Amniotic stem cell (primary cell): Measurements from ENCODE around the gene TNFRSF12A.

Experiments used
- DNase-seq: peaks from one replicate; lab custom pipeline; 2025; lab: John Stamatoyannopoulos, UW

The TNFRSF12A gene

DNA sequence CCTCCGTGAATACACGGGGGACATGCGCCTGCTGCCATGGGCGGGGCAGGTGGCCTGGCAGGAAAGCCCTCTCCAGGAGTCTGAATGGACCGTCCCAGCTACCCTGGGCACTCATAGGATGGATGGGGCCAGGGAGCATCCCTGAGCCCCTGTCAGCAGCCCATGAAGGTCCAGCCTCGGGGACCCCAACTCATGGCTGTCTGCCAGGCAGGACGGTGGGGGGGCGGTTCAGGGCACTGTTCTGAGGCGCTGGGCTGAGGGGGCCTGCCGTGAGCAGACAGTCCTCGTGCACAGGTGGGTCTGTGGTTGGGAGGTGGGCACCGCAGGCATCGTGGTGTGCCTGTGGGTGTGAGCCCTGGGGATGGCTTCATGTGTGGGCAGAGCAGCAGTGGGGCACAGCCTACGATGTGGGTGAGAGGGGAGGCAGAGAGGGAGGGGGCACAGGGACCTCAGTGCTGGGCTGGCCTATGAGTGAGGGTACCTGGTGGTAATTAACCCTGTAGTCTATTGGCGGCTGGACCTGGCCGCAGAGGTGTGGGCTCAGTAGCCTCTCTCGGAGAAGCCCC, 33.5 kb upstream of the TNFRSF12A start:
- DNase-seq = no peak

DNA sequence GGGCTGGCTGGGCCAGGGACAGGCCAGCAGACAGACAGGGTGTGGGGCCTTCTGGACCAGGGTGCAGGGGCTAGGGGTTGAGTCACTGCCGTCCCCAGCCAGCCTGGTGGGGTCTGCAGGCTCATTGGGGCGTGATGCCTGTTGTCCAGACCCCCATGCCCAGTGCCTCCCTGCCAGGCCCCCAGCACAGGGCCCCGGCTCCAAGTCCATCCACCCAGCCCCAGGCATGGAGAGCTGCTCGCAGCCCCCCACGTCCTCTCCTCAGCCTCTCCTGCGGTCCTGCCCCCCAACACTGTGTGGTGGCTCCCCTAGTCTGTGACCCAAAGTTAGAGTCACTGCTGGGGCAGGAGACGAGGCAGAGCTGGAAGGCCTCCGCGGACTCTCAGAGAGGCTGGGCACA, 32.9 kb upstream of the TNFRSF12A start:
- DNase-seq = no peak

DNA sequence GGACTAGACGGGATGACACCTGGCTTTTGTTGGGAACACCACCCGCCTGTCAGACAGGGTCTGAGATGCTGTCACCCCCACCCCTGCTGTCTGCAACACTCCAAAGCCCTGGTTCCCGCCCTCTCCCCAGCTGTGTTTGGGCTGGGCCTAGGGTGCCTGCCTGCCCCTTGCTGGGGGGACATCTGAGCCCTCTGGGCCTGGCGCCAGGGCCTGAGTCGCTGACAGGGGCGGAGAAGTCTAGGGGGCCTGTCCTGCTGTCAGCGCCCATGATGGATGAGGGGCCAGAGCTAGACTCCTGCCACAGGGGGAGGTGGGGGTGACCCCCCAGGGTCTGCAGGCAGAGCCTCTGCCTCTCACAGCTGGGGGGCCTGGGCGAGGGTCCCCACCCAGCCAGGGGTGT, 32.3 kb upstream of the TNFRSF12A start:
- DNase-seq = no peak

DNA sequence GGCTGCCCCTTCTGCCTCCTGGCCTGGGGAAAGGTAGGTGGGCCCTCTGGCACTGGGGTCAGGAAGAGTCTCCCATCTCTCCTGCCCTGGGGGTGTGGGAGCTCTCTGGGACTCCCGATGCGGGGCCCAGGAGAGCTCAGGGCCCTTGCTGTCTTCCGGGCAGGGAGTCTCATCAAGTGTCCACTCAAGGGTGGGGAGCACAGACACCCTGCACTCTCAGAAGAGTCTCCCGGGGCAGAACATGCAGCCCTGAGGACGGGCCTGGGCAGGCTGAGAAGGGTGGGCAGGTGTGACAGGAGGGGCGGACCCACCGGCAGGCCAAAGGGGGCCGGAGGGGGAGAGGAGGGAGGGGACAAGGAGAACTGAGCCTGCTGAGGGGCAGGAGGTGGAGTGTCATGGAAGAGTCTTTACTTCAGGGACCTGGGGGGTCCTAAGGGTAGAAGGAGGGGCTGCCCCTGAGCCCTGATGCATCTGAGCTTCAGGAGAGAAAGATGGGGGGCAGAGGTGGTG, 31.5 kb upstream of the TNFRSF12A start:
- no peak for DNase-seq

DNA sequence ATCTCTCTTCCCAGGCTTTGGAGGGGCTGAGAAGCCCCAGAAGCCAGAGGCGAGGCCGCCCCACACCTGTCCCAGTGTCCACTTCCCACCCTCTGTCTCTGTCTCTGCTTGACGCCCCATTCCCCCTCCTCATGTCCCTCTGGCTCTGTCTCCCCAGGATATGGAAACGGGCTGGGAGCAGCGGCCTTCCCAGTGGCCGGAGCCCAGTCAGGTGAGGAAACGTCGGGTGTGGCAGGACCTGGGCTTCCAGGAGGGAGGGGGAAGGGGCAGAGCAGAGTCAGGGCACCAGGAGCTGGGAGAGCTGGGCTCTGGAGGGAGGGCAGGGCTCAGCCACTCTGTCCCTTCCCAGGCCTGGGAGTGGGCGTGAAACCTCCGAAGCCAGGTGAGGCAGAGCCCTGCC, 29.3 kb upstream of the TNFRSF12A start:
- DNase-seq = no peak

DNA sequence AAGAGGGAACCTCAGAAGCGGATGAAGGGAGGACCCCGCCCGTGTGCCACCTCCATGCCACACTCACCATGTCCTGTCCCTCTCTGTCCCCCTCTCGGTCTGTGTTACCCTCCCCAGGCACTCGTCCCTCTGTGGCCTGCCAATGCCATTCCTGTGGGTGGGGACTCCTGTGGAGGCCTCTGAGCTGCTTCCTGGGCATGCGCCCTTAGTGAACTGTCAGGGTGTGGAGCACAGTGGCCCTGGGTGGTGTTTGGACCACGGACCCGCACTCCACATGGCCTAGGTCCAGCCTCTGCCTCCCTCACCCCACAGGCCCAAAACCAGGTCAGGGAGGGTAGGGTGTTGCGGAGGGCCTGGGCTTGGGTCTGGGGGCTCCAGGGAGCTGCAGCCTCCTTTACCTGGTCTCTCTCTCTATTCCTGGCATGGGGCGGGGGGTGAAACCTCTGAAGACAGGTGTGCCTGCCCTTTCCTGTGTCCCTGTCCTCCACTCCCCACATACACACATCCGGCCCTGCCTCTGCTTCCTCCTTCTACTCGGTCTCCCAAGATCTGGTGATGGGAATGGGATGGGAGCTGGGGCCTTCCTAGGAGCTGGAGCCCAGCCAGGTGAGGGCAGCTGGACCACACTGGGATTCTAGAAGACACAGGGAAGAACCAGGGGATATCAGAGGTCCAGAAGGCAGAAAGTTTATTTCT, 28.5 kb upstream of the TNFRSF12A start:
- no peak for DNase-seq

DNA sequence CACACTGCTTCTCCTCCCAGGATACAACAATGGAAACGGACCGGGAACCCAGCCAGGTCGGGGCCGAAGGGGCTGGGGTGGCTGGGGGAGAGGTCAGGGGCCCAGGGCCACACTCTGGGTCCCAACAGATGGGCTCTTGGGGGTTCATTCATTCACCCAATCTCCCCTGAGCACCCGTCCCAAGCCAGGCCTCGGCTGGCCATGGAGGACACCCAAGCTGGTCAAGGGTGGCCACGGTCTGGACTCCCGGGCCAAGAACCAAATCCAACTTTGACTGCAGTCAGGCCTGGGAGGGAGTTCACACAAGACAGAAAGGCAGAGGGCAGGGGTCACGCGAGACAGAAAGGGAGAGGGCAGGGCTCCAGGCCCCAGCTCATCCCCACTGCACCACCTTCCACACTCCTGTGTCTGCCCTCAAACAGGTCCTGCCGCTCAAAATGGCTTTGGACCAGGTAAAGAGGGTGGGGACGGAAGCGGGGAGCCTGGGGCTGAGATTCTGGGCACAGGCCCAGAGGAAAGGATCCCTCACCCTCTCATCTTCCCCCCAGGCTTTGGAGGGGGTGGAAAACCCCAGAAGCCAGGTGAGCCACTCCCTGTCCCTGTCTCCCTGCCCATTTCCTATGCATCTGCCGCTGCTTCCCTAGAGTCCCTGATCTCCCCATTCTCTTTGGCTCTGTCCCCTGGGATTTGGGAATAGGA, 27.6 kb upstream of the TNFRSF12A start:
- DNase-seq = no peak

DNA sequence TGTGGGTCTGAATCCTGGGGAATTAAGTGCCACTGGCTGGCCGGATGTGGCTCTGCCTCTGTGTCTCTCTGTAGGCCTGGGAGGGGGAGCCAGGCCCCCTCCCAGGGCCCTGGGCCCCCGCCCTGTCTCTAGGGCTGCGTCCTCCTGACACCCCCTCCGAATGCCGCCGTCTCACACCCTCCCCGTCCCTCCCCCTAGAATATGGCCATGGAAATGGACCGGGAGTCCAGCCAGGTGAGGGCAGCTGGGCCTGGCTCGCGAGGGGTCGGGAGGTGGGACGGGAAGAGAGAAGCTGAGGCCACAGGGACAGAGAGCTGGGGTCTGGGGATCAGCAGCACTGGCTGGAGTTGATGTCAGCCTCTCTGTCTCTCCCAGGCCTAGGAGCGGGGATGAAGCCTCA, 23.9 kb upstream of the TNFRSF12A start:
- DNase-seq = no peak

DNA sequence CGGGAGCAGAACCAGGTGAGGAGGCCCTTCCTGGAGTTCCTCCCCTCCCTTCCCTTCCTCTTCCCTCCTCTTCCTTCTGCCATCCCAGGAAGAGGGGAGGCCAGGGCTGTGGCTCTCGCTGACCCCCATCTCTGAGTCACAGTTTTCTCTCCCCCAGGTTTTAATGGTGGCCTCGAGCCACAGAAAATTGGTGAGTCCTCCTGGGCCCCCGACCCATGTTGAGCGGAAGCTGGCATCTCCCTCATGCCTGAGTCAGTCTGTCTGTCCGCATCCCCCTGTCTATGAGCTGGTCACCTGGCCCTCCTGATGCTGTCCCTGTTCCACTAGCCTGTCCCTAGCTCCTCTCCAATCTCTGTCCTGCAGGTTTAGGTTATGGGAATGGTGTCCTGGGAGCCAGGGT, 20.2 kb upstream of the TNFRSF12A start:
- DNase-seq = no peak

DNA sequence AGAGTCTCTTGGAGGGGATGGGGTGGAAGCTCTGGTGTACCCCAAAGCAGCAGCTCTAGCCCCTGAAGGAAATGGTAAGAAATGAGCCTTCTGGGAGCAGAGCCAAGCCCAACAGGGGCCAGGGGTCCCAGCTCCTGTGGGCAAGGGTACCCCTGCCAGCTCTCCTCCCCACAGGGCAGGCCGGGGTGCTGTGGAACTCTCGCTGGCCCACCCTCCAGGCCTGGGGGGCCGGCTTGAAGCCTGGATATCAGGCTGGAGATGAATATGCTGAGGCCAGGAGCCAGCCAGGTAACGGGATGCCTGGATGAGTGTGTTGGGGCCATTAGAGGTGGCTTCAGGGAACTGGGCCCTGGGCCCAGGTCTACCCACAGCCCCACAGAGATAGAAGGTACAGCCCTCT, 19.6 kb upstream of the TNFRSF12A start:
- DNase-seq = no peak

DNA sequence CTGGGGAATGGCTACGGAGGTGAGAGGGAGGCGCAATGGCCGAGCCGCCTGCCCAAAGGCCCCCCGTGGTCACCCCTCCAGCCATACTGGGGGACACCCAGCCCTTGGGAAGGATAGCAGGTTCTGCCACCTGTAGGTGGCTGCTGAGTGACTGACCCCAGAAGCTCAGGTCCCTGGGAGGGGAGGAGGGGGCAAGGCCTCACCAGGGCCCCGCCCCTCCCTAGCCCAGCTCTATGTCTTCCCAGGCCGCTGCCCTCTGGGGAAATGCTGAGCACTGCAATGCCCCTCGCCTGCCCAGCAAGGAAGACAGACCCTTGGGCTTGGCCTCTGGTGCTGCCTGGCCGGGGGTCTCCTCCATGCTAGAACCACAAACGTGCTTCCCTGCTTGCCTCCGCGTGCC, 18.9 kb upstream of the TNFRSF12A start:
- DNase-seq = no peak

DNA sequence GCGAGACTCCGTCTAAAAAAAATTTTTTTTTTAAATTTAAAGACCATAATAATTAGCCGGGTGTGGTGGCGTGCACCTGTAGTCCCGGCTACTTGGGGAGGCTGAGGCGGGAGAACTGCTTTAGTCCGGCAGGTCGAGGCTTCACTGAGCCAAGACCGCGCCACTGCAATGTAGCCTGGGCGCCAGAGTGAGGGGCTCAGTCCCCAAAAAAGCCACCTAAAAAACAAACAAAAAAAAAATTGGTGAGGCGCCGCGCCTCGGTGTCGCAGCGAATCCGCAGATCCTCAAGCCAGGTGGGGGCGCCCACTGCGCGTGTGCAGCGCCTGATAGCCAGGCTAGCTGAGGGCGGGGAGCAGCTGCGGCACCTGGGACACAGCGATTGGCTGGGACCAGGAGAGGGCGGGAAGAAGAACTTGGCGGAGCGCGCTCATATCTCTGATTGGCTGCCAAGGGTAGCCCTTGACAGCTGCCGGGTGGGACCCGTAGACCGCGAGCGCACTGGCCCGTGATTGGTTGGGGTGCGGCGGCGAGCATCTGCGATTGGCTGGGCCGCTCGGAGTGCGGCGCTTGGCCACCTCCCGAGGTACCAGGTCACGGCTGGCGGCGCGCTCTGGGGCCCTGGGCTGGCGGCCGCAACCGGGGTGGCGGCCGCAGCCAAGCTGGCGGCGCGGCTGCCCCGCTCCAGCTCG, 16.4 kb upstream of the TNFRSF12A start:
- DNase-seq = peak; percentile 91

DNA sequence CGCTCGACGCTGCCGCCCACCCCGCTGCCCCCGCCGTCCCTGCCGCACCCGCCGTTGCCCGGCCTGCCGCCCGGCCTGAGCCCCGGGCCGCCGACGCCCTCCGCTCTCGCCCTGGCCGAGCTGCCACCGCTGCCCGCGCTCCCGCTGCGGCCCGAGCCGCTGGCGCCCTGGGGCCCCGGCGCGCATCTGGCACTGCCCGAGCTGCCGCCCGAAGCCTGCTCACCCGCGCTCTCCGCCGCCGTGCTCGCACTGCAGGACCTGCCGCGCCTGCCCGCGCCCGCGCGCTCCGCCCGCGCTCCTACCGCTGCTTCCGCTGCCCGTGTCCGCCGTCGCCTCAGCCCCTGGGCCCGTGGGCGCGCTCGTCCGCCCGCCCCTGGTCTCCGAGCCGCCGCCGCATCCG, 15.8 kb upstream of the TNFRSF12A start:
- no peak for DNase-seq

DNA sequence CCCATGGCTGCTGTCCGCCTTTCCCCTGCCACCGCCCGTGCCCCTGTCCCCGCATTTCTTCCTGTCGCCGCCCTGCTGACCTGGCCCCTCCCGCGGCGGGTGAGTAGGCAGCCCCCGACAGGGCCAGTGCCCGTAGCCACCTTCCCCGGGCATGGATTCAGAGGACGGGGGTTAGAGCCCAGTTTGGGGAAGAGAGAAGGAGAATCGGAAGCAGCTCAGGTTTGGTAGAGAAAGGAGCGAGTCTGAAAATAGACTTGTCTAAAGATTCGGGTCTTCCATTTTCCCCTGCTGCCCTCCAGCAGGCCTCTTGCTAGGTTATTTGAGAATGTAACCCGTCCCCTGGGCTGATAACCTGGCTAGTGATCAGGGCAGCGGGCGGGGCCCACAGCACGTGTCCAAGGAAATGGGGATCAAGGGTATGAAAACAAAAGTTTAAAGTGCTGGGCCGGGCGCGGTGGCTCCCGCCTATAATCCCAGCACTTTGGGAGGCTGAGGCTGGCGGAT, 15.3 kb upstream of the TNFRSF12A start:
- no peak for DNase-seq

DNA sequence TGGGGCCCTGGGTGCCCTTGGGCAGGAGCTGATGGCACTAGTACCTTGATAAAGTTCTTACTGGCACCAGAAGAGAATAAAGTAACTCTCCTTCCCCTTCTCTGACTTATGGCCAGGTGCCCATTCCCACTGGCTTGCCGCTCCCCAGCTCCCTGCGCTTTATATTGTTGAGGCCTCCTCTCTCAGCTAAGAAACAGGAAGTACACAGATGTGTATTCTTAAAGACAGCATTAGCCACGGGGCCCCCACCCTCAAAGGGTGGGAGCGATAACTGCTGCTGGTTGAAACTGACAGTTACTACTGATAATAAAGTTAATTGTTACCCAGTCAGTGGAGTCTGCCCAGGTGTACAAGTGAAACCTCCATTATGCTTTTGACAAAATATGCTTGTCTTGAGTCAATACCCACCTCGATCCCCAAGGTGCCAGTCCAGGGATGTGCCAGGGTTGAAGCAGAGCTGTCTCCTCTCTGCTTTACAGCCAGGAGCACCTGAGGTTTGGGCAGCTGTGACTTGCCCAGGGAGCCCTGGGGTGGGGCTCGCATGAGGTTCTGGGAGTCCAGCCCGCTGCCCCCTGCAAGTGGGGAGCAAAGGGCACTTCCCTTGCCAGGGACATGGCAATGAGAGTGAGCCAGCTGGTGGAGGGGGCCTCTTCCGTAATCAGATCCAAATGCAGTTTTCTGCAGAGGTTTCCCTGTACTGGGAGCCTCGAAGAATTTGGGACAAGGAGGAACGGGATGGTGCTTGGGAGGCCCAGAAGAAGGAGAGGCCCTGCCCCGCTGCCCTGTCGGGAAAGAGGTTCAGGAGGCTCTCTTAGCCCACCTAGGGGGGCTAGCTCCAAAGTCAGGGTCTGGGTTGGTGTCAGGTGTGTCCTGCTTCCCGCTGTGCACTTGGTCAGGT, 12.9 kb upstream of the TNFRSF12A start:
- no peak for DNase-seq

DNA sequence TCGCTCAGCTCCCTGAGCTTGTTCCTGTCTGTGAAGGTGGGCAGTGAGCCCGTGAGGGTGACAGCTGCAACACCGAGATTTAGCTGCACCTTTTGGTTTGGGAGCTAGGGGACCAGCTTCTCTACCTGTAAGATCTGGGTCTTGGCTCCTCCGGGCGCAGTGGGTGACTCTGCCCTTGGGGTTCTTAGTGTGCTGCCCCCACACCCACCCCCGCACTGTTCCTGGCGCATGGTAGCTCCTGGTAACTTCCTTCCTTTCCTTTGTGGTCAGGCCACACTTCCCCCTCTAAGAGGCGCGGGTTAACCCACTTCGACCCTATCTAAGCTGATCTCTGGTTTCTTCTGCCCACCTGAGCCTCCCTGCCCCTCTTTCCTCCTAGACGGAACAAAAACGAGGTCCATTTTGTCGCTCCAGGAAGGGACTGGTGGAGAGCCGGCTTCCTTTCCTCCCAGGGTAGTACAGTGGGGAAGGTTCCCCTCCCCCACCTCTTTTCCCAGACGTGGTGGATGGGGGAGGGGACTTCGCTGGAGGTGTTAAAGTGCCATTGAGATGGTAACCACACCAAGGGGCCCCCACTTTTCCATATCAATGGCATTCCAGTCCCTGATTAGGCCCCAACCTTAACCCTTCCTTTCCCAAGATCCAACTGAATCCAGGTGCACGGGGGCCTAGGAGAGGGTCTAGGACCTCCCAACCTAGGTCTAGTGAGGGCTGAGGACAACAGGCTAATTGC, 12.0 kb upstream of the TNFRSF12A start:
- no peak for DNase-seq

DNA sequence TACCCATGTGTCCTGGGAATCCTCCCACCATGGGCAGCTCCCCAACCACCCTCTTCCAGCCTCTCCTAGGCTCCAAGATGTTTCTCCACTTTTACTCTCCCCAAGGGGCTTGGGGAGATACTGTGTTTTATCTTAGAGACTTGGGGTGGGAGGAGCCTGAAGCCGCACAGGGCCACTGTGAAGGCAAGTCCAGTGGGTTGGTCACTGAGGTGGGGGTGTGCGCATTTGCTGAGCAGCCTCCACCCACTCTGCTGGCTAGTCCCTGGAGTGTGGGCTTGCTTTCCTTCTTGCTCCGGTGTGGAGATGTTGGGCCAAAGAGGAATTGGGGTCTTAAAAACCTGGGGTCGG, 11.5 kb upstream of the TNFRSF12A start:
- no peak for DNase-seq

DNA sequence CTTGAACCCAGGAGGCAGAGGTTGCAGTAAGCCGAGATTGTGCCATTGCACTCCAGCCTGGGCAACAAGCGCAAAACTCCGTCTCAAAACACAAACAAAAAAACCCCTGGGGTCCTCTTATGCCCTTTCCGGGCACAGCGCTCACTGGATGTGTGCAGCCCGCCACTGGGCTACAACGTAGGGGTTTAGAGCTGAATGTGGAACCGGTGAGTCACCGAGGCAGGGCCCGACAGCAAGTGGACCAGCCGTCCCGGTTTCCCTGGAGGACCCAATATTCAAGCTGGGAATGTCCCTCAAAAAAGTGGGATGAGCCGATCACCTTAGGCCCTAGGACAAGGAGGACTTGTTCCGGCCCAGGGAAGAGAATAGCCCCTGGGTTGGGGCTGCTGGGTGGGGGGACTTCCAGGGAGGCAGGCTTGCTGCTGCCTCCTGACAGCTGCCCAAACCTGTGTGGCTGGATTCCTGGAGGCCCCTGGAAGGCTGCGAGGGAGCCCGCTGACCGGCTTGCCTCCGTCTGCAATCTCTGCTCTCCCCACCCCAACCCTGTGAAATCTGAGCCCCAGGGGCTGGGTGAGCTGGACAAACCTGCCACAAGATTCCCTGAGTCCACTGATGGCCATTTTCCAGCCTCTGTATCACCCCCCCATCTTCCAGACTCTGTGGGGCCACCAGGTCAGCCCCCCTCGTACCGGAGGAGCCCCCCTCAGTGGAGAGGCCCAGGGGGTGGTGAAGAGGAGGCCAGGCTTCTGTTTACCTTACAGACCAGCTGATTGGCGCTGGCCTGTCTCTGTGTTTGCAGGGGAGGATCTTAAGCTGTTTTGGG, 10.4 kb upstream of the TNFRSF12A start:
- no peak for DNase-seq

DNA sequence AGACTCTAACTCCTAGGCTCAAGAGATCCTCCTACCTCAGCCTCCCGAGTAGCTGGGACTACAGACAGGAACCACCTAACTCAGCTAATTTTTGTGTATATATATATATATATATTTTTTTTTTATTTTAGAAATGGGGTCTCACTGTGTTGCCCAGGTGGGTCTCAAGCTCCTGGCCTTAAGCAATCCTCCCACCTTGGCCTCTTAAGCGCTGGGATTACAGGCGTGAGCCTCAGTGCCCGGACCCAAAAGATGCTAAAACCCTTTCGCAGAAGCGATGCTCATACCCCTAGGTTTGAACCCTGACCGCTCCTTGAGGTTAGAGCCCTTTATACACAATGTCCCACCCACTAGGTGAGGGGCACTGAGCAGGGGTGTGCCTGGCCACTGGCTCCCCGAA, 9.7 kb upstream of the TNFRSF12A start:
- DNase-seq = no peak

DNA sequence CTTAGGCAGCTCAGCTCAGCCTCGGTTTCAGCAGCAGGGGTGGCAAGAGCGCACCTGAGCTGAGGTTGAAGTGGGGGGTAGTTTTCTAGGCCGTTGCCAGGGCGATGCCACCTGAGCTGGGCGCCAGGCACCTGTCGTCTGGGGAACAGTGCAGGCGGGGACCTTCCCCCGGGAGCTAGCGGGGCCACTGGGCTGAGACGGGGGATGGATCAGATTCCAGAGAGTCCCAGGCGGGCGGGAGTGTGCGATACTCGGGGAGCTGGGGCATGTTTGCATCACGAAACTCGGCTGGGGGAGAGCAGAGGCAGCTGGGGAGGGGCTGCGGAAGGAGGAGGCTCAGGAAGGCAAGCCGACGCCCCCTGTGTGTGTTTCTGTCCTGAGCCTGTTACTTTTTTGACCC, 7.9 kb upstream of the TNFRSF12A start:
- no peak for DNase-seq
